GM21737 (cell line): ENCODE measurements around the gene NSD1.
"Not testable (repeated sequence)": the region's sequence is repeated elsewhere in the genome, so short reads cannot be mapped to it uniquely, and the experiment has no call there.

Experiments
- ATAC-seq: cut with Tn5 transposase; IDR thresholded peaks from one replicate; pipeline ENCODE4 v1.9.1; 2021; ENCODE audit warnings: mild to moderate bottlenecking, moderate library complexity; ENCODE audit not compliant: unreplicated experiment

NSD1 gene

DNA sequence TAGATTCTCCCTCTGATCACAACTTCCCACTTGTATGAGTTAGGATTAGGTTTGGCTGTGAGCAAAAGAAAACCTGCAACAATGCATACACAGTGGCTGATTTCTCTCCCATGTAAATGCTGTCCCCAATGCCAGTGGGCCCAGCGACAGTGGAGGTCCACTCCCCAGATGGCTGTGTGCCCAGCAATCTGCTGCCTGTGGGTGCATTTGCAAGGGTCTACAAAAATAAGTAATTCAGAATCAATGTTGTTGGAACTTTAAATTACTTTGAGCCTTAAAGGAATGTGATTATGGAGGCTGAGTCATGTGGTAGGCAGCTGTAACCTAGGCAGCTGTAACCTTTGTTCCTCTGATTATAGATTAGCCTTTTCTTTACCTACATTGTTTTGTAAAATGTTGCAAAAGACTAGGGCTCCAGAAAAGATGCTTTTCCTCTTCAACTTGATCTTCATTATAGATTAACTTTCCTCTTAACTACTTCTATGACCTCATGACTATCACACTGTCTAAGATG lies 192.4 kb downstream of the NSD1 start:
- ATAC-seq, result no peak

DNA sequence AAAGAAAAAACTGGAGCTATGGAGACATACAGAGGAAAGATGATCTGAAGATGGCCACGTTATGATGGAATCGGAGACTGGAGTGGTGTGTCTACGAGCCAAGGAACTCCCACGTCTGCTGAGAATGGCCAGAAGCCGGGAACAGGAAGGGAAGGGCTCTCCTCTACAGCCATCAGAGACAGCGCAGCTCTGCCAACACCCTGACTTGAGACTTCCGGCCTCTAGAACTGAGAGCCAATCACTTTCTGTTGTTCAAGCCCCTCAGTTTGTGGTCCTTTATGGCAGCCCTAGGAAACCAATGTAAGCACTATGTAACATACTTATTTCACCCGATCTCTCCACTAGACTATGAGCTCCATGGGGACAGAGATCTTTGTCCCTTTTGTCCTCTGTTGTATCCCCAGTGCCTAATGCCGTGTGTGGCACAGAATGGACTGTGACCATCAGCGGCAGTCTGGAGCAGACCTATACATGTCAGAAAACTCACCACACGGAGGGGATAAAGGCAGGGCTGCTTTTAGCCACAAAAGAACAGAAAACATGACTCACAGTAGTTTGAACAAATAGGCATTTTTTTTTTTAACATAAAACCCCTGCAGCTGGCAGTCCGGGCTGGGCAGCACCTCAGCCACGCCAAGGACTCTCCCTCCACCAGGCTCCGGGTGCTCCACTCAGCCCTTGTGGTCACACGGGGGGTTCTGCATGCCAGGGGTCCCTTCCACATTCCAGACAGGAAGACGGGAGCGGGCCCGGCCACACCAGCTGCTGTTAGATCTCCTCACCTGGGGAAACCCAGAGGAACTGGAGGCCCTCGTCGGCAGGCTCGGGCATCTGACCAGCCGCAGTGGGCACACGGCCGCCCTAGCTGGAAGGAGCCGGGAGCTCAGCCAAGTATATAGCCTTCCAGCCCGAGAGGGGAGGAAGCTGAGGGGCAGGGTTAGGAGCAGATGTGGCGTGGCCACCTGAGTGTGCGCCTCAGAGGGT lies 194.3 kb downstream of the NSD1 start:
- no peak for ATAC-seq

DNA sequence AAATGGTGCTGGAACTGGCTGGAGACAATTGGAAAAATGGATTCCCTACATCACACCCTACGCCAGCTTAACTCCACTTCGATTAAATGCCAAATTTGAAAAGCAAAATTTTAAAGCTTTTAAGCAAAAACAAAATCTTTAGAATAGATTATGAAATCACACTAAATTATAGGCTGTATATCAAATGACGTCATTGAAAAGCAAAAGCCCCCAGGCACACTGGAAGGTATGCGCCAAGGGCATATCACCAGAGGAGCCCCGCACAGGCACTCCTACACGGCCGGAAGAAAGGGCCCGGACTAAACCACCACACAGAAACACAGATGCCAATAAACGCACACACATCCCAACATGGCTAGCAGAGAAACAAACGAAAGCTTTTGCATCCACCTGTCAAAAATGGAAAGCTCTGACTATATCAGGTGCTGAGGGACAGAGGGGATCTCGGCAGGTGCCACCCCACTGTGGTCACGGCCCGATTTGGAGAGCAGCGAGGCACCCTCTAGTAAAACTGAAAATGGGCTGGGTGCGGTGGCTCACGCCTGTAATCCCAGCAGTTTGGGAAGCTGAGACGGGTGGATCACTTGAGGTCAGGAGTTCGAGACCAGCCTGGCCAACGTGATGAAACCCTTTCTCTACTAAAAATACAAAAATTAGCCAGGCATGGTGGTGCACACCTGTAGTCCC lies 195.1 kb downstream of the NSD1 start:
- ATAC-seq, result no peak

DNA sequence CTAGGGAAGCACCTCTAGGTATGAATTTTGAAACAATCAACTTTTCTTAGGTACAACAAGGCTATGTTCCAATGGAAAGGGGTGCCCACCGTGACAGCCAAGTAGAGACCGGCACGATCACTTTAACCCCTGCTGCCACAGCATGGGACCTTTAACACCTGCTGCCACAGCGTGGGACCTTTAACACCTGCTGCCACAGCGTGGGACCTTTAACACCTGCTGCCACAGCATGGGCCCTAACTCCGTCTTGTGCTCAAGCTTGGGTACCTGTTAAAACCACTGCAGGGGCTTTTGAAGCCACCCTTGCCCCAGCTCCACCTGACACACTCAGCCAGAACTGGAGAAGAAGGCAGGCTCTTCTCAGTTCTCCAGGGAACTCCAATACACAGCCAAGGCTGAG lies 196.3 kb downstream of the NSD1 start:
- no peak for ATAC-seq

DNA sequence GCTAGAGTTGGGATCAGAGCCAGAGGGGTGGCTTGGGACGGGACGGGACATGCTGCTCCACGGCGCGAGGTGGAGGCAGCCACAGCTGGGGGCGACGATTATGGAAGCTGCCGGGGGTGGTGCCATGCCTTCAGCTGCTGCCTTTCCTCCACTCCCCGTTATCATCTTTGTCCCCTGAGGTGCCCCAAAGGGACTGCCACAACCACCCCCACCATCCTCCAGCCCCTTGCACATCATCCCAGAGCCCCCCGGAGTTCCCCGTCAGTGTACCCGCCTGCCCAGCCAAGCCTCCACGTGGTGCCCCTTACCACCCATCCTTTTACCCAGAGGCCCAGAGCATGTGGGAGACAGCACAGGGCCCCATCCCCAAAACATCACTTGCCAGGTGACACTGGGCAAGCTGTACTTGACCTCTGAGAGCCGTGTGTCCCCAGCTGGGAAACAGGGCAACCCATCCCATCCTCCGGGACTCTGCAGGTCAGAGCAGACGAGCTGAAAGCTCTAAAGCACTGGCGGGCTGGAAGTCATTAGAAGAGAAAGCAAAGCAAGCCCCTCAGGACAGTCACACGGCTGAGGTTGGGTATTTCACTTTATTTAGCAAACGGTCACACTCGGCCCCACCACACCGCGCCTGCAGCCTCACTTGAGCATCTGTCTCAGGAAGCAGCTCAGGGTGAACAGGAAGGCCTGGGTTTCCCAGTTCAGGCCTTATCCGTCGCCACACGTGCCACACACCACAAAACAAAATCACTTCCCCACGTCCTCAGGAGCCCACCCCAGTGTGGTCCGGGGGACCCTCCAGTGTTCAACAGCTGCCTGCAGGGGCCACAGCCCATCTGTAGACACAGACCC lies 197.6 kb downstream of the NSD1 start:
- no peak for ATAC-seq

DNA sequence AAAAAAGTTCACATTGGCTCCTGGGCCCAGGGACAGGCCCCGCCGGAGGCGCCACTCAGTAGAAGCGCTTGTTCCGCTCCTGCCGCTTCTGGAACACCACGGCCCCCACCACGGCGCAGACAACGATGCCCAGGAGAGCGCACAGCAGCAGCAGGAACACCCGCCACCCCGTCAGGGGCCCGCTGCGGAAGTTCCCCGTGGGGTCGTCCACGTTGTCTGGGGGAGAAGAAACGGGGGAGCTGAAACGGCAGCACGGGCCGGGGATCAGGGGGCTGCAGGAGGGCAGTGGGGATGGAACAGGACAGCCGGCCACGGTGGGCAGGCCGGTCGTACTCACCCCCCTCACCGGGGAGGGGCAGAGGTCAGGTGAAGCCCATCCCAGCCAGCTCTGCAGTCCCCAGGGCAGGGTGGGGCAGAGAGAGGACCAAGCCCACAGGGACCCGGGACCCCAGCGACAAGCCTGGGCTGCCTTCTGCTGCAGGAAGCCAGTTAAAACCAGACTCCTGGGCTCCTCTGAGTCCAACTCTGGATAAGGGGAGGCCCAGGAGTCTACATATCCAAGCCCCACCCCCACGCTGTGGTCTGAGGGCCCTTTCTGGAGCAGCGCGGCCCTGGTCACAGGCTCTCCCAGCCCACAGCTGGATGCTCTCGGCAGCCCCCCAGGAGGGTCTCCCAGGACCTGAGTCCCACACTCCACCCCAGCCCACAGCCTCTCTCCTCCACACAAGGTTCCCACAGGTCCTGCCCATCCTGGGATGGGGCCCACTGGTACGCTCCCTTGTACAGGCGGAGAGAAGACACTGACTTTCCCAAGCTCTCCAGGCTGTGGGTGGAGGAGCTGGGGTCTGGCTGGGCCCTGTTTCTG lies 198.7 kb downstream of the NSD1 start:
- ATAC-seq, result no peak

DNA sequence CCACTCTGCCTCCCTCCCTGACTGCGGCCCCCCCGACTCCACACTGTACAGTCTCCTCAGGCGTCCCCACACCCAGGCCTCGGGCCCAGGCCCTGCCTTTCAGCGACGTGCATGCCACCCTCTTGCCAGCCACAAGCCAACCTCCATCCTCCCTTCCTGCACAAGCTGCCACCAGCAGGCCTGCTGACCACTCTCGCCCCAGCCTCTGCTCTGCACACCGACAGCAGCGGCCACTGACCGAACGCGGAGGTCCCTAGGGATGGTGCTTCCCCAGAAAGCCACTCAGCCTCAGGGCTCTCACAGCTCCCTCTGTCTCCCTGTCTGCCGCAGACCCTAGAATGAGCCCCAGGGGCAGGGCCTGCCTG lies 199.3 kb downstream of the NSD1 start:
- ATAC-seq, result no peak

DNA sequence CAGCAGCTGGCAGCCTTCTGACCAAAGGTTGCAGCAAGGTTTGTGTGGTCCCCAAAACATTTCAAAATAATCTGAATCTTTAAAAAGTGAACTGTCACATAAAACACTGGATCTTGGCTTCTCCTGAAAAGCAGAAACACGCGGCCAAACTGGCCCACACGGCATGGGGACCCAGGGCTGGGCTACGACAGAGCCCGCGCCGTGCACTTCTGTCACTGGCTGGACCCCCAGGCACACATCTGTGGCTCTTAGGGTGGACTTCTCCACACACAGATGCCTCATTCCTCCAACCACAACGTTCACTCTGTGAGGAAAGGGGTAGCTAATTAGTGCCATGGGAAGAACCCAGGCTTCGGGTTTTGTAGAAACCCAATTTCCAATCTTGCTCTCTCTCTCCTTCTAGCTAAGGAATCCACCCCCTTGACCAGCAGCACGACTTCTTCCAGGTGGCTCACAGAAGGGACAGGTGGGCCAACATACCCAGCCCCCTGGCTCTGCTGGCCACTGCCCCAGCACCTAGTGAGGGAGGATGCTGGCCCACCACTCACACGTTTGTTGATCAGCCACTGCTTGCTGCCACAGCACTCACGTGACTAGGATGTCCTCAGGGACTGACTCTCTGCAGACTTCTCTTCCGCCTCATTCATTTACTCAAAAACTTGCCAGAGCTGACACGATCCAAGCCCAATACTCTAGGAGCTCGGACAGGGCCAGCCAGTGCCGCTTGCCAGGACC lies 200.0 kb downstream of the NSD1 start:
- no peak for ATAC-seq

DNA sequence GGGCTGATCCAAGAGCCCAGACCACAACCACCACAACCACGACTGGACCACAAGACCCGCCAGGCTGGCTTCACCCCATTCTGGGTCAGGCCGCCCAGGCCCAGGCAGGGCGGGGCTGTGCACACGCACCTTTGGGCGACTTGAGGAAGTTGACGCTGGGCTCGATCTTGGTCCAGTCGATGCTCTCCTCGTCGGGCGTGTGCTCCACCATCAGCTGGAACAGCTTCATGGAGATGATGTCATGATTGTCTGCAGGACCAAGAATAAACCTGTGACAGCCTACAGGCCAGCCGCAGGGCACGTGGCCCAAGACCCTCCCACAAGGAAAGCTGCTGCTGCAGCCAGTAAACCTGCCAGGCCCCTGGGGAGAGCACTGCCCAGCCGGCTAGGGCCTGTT lies 200.6 kb downstream of the NSD1 start:
- no peak for ATAC-seq

DNA sequence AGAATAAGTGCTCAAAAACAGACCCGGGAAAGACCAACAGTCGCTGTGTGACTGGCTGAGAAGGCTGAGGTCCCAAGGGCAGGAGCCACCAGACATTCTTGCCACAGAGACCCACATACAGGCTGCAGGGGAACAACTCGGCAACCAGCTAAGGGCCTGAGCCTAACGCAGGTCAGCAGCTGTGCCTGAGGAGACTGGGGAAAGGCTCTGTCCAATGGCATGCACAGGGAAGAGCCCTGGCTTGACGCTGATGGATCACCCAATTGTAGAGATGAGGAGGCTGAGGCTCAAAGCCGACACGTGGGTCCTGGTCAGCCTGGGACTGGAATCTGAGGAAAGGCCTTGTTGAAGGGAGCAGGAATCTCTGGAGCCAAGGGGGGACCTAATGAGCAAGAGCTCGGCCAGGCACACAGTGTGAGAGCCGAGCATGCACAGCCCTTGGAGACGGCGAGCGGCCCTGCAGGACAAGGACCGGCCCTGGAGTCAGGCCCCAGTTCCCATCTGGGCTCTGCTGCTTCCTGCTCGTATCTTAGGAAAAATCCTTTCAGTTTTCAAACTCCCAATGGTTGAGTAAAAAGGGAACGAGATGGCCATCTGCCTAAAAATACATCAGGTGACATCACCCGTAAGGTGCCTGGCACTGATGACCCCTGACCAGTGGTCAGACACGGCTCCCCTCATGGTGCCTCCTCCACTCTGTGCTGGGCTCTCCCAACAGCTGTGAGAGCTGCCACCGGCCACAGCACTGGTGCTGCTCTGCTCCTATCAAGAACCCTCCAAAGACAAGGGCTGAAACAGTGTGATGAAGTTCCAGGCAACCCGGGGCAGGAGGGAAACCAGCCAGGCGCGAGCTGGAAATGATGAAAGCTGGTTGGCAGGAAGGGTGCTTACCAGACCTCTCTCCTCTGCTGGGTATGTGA lies 201.5 kb downstream of the NSD1 start:
- ATAC-seq, result no peak

DNA sequence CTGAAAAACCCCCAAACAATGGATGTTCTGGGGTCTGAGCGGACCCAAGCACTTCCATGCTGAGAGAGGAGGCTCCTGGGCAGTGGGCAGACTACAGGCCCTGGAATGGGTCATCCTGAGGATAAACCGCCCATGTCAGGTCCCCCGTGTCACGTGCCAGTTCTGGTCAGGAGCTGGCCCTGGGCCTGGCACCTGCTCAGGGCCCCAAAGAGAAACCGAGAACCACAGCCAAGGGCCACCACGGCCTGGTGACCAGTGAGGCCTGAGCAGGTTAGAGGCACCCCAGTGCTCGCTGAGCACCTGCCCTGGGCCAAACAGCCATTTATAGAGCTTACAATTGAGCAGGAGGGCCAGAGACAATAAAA lies 202.1 kb downstream of the NSD1 start:
- ATAC-seq, result no peak

DNA sequence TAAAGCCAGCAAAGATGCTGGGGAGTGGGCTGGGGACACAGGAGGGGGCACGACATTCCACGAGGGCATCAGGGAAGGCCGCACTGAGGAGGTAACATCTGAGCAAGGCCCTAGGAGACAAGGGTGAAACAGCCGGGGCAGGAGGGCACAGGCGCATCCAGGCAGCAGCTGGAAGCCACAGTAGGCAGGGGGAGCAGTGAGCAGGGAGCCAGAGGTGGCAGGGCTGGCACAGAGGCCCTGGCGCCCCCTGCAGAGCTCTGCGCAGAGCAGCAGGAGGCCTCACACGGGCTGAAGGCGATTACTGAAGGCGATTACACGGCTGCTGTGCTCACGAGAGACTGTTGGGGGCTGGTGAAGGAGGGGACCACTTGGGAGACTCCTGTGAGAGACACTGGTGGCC lies 202.5 kb downstream of the NSD1 start:
- no peak for ATAC-seq

DNA sequence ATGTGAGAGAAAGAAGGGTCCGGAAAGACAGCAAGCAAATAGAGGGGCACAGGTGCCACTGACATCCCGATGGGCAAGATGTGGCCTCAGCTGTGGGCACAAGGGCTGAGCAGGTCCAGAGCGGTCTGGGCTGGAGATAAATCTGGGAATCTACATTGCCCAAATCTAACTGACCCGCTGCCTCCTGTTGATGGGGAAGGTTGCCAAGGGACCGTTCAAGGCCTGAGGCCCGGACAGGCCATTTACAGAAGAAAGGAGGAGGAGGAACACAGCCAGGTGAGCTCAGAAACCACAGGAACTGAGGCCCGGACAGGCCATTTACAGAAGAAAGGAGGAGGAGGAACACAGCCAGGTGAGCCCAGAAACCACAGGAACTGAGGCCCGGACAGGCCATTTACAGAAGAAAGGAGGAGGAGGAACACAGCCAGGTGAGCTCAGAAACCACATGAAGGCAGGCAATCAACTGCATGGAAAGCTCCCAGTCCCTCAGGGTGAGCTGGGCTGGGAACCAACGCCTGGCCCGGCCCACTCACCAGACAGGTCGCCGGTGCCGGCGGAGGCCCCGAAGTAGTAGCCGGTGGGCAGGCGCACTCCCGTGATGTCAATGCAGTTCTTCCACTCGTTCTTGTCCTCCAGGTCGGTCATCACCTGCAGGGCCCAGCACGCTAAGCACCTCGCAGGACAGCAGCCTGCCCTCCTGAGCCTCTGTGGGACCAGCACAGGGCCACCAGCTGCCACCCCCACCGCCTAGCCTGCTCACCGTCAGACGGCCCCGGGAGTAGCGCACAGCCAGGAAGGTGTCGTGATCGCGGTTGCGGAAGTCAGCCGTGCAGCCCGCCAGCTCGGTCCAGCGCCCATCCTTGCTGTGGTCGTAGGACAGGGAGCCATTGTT lies 203.3 kb downstream of the NSD1 start:
- ATAC-seq, result no peak

DNA sequence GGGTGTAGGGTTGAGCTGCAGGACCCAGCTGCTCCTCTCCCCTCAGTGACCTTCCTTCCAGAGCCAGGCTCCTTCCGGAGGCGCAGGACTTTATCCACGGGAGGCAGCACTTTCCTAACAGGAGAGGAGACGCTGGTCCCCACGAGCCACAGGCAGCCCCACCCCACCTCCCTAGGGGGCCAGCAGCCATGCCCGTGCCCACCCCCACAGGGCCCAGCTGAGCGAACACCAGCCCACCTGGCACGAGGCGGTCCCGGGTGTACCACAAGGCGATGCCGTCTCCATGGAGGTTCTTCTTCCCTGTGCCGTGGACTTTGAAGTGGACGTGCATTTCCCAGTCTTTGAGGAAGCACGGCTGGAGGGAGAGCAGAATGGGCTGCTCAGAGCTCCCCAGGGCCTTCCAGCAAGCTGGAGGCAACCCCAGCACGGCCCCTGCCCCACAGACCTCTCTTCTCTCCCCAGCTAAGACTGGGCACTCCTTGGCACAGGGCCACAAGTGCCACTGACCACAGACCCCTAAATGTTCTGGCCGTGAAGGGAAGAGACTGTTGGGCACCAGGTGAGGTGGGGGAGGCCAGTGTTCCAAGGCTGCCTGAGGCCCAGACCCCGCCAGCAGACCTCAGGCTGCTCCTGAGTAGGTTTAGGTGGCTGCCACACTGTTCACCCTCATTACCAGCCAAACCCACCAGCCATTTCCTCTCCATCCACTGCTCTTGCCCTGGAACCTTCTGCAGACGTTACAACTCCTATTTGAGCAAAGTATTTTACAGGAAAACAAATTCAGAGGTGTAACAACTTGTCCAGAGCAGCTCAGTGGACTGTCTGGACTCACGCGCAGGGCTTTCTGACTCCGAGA lies 204.9 kb downstream of the NSD1 start:
- ATAC-seq, result no peak

DNA sequence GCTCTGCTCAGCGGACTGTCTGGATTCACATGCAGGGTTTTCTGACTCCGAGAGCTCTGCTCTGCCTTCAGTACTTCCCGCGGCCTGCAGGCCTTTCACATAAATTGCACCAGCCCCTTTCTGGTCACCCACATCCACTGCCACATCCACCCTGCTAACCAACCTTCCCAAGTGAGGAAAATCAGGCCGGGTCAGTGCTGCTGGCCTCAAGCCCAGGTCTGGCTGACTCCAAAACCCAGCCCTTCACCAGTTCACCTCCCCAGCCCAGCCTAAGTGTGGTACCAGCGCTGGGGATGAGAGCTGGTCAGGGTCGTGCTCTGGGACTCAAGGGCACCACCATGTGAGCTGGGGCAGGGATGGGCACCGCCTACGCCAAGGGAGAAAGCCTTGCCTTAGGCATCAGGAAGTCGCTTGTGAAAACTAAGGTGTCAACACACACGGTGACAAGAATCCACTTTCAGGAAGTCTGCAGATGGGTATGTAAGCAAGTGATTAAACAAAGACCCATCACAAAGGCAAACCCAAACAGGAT lies 205.6 kb downstream of the NSD1 start:
- ATAC-seq, result no peak

DNA sequence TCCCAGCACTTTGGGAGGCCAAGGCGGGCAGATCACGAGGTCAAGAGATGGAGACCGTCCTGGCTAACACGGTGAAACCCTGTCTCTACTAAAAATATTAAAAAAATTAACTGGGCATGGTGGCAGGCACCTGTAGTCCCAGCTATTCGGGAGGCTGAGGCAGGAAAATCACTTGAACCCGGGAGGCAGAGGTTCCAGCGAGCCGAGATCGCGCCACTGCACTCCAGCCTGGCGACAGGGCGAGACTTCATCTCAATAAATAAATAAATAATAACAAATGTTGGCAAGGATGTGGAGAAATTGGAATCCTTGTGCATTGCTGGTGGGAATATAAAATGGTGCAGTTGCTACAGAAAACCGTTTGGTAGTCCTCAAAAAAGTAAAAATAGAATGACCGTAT lies 209.4 kb downstream of the NSD1 start:
- ATAC-seq, result not testable (repeated sequence)
